ENCODE measurements around the gene EEF1AKMT2. TPM values are rescaled to one million over a fixed set of nuclear protein-coding genes. Genes with fewer than 3 reads are reported as not detected.
A peak's percentile ranks its signal among the peaks of the same experiment; 100 is the strongest.

The EEF1AKMT2 gene
- total and polyA plus RNA-seq, 9 of the 15 experiments (the other 6 are each of a cell fraction or from before 2014, with no cell fraction given) = 9.3 to 34.3 (median 23.7) TPM

GRCh38 chr10:124744102-124745050 is 47.3 kb downstream of the EEF1AKMT2 start, which contains the start of gene FAM53B (continued):
- TF ChIP-seq TCF15 (CRISPR knock-in tag; IDR thresholded peaks at IDR 0.05) (no peak), CBX1 (IDR thresholded peaks at IDR 0.05; ENCODE audit: low read depth) (no peak), ELF4 (CRISPR knock-in tag; IDR thresholded peaks at IDR 0.05) (no peak), ZBTB1 (CRISPR knock-in tag; IDR thresholded peaks at IDR 0.05; ENCODE audit: borderline replicate concordance, low read depth) (peak; percentile 91), NFXL1 (CRISPR knock-in tag; IDR thresholded peaks at IDR 0.05) (no peak), POLR2G (IDR thresholded peaks at IDR 0.05; ENCODE audit: low read depth, low read length) (peak; percentile 65), ZNF253 (CRISPR knock-in tag; conservative IDR thresholded peaks at IDR 0.05) (no peak), CGGBP1 (CRISPR knock-in tag; IDR thresholded peaks at IDR 0.05) (no peak), HMG20B (CRISPR knock-in tag; IDR thresholded peaks at IDR 0.05) (no peak), FOXM1 (IDR thresholded peaks at IDR 0.05; ENCODE audit: low read depth) (no peak), FOXM1 (CRISPR knock-in tag; IDR thresholded peaks at IDR 0.05; ENCODE audit: low read depth) (no peak), SRSF3 (IDR thresholded peaks at IDR 0.05; ENCODE audit: insufficient read depth, low read length) (no peak), MCM3 (IDR thresholded peaks at IDR 0.05) (no peak), WHSC1 (IDR thresholded peaks at IDR 0.05; ENCODE audit: low read length) (no peak), ELK3 (CRISPR knock-in tag; IDR thresholded peaks at IDR 0.05) (no peak), RHOXF2B (CRISPR knock-in tag; conservative IDR thresholded peaks at IDR 0.05) (no peak), KLF13 (tag; IDR thresholded peaks at IDR 0.05; ENCODE audit: borderline replicate concordance, low read depth) (no peak), POLR3G (IDR thresholded peaks at IDR 0.05; ENCODE audit: extremely low read depth, insufficient read length, insufficient replicate concordance) (no peak), UBTF (IDR thresholded peaks at IDR 0.05; ENCODE audit: borderline replicate concordance in 1 of 2, low read depth in 2 of 2, low read length in 2 of 2) (peak; percentile 29 to 59; a peak in 1 of 4 replicates), POLR2H (tag; IDR thresholded peaks at IDR 0.05; ENCODE audit: low read depth) (peak; percentile 36; the same call in 1 of the 2 replicates), TEAD1 (CRISPR knock-in tag; IDR thresholded peaks at IDR 0.05) (no peak), BCL6 (CRISPR knock-in tag; IDR thresholded peaks at IDR 0.05) (no peak)
